Measurements from ENCODE around the gene ADGB. TPM values are rescaled to one million over a fixed set of nuclear protein-coding genes. Genes with fewer than 3 reads are reported as not detected.
"Not testable (repeated sequence)": the region's sequence is repeated elsewhere in the genome, so short reads cannot be mapped to it uniquely, and the experiment has no call there.

The ADGB gene
- total and polyA plus RNA-seq, 2 donors from 2014 or later: not detected

DNA sequence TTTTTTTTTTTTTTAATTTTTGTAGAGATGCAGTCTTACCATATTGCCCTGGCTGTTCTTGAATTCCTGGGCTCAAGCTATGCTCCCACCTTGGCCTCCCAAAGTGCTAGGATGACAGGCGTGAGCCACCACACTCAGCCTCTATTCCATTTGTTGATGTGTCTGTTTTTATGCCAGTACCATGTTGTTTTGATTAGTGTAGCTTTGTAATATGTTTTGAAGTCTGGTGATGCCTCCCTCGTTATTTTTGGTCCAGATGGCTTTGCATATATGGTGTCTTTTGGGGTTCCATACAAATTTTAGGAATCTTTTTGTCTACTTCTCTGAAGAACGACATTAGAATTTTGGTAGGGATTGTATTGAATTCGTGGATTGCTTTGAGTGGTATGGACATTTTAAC lies 193.2 kb downstream of the ADGB start:
- H3K4me3 ChIP-seq (ENCODE audit: low read length in 3 of 3): no peak overlapping the region
- peaks cover 0 to 2% (median 0%) of the 10 kb centered on the region in 3 donors for H3K4me1 ChIP-seq (ENCODE audit: control insufficient read depth in 2 of 3, insufficient read depth in 2 of 3, low read depth in 1 of 3, low read length in 3 of 3)
- no peak for FAIRE-seq
- no peaks in the 10 kb centered on the region for H3K9me3 ChIP-seq (ENCODE audit: control insufficient read depth in 2 of 3, insufficient read depth in 1 of 3, low read length in 3 of 3)
- TF ChIP-seq, protein P1, sequence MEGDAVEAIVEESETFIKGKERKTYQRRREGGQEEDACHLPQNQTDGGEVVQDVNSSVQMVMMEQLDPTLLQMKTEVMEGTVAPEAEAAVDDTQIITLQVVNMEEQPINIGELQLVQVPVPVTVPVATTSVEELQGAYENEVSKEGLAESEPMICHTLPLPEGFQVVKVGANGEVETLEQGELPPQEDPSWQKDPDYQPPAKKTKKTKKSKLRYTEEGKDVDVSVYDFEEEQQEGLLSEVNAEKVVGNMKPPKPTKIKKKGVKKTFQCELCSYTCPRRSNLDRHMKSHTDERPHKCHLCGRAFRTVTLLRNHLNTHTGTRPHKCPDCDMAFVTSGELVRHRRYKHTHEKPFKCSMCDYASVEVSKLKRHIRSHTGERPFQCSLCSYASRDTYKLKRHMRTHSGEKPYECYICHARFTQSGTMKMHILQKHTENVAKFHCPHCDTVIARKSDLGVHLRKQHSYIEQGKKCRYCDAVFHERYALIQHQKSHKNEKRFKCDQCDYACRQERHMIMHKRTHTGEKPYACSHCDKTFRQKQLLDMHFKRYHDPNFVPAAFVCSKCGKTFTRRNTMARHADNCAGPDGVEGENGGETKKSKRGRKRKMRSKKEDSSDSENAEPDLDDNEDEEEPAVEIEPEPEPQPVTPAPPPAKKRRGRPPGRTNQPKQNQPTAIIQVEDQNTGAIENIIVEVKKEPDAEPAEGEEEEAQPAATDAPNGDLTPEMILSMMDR (IDR thresholded peaks at IDR 0.05; ENCODE audit: borderline replicate concordance, extremely low read depth, insufficient read depth): no peak
- H3K9ac ChIP-seq (ENCODE audit: low read length in 3 of 3): no peak overlapping the region
- no peak overlapping the region for H3K27ac ChIP-seq (ENCODE audit: low read depth in 2 of 2, low read length in 2 of 2)
- intact Hi-C loops (cut with DNase I): no loop called here
- H3K27me3 ChIP-seq (ENCODE audit: control insufficient read depth, insufficient read depth, low read length): no peaks in the 10 kb centered on the region
- no peaks in the 10 kb centered on the region for H3K36me3 ChIP-seq (ENCODE audit: control insufficient read depth in 2 of 3, insufficient read depth in 3 of 3, low read length in 3 of 3)
- DNase-seq: no peak

DNA sequence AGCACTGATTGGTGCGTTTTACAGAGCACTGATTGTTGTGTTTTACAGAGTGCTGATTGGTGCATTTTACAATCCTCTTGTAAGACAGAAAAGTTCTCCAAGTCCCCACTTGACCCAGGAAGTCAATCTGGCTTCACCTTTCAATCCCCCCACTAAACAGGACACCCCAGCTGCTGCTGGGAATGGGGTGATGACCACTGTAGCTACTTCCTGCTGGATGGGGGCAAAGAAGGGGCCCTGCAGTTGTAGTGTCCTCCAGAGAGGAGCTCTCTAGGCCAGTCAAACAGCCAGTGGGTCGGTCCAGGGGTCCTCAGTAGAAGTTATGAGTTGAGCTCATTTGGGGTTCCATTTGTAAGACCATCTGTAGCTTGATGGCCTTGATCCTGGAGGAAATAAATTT lies 194.4 kb downstream of the ADGB start:
- H3K9ac ChIP-seq (ENCODE audit: low read length in 3 of 3); H3K9me3 ChIP-seq (ENCODE audit: control insufficient read depth in 2 of 3, insufficient read depth in 1 of 3, low read length in 3 of 3); intact Hi-C loops (cut with DNase I); H3K27ac ChIP-seq (ENCODE audit: low read depth in 2 of 2, low read length in 2 of 2); H3K4me1 ChIP-seq (ENCODE audit: control insufficient read depth in 2 of 3, insufficient read depth in 2 of 3, low read depth in 1 of 3, low read length in 3 of 3); DNase-seq; FAIRE-seq; H3K27me3 ChIP-seq (ENCODE audit: control insufficient read depth, insufficient read depth, low read length); H3K4me3 ChIP-seq (ENCODE audit: low read length in 3 of 3); H3K36me3 ChIP-seq (ENCODE audit: control insufficient read depth in 2 of 3, insufficient read depth in 3 of 3, low read length in 3 of 3): not testable (repeated sequence)

DNA sequence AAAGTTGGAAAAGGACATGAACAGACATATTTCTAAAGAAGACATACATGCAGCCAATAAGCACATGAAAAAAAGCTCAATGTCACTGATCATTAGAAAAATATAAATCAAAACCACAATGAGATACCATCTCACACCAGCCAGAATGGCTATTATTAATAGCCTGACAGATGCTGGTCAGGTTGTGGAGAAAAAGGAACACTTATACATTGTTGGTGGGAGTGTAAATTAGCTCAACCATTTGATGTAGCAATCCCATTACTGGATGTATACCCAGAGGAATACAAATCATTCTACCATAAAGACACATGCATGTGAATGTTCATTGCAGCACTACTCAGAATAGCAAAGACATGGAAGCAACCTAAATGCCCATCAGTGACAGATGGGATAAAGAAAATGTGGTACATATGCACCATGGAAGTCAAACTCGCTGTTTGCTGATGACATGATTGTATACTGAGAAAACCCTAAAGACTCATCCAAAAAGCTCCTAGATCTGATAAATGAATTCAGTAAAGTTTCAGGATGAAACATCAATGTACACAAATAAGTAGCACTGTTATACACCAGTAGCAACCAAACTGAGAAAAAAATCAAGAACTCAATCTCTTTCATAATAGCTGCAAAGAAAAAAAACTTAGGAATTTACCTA lies 196.8 kb downstream of the ADGB start:
- TF ChIP-seq, protein P1 (IDR thresholded peaks at IDR 0.05; ENCODE audit: borderline replicate concordance, extremely low read depth, insufficient read depth): no peak
- H3K27me3 ChIP-seq (ENCODE audit: control insufficient read depth, insufficient read depth, low read length): no peaks in the 10 kb centered on the region
- intact Hi-C loops (cut with DNase I): no loop called here
- no peaks in the 10 kb centered on the region for H3K9me3 ChIP-seq (ENCODE audit: control insufficient read depth in 2 of 3, insufficient read depth in 1 of 3, low read length in 3 of 3)
- H3K36me3 ChIP-seq (ENCODE audit: control insufficient read depth in 2 of 3, insufficient read depth in 3 of 3, low read length in 3 of 3): no peaks in the 10 kb centered on the region
- no peak overlapping the region for H3K27ac ChIP-seq (ENCODE audit: low read depth in 2 of 2, low read length in 2 of 2)
- H3K9ac ChIP-seq (ENCODE audit: low read length in 3 of 3): no peak overlapping the region
- no peak overlapping the region for H3K4me3 ChIP-seq (ENCODE audit: low read length in 3 of 3)
- no peak for FAIRE-seq
- no peaks in the 10 kb centered on the region for H3K4me1 ChIP-seq (ENCODE audit: control insufficient read depth in 2 of 3, insufficient read depth in 2 of 3, low read depth in 1 of 3, low read length in 3 of 3)
- no peak for DNase-seq

DNA sequence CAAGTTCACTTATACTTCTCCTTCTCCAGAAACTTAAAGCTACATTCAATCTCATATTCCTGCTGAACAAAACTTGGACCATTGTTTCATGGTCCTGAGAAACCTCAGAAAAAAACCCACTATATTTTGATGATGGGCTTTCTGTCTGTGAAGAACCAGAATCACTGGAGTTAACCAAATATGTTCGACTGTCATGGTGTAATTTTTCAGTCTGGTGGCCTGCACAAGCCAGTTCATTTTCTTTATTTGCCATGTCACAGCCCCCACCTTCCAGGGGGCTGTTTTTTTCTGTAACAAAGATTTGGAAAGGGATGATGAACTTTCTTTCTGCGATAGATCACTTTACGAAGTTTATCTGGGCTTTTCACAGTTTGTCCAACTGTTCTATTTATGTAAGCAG lies 204.4 kb downstream of the ADGB start:
- H3K9me3 ChIP-seq (ENCODE audit: control insufficient read depth in 2 of 3, insufficient read depth in 1 of 3, low read length in 3 of 3); H3K27me3 ChIP-seq (ENCODE audit: control insufficient read depth, insufficient read depth, low read length); intact Hi-C loops (cut with DNase I); H3K4me3 ChIP-seq (ENCODE audit: low read length in 3 of 3); H3K27ac ChIP-seq (ENCODE audit: low read depth in 2 of 2, low read length in 2 of 2); H3K9ac ChIP-seq (ENCODE audit: low read length in 3 of 3); H3K36me3 ChIP-seq (ENCODE audit: control insufficient read depth in 2 of 3, insufficient read depth in 3 of 3, low read length in 3 of 3); FAIRE-seq; H3K4me1 ChIP-seq (ENCODE audit: control insufficient read depth in 2 of 3, insufficient read depth in 2 of 3, low read depth in 1 of 3, low read length in 3 of 3); DNase-seq: not testable (repeated sequence)

All from kidney (tissue), 14 donors.